HG03039 (cell line): ENCODE data around the gene LCA5L.
"Not testable (repeated sequence)": the region's sequence is repeated elsewhere in the genome, so short reads cannot be mapped to it uniquely, and the experiment has no call there.

ENCODE experiments used
- ATAC-seq: cut with Tn5 transposase; IDR thresholded peaks from one replicate; pipeline ENCODE4 v1.9.1; 2021; ENCODE audit warnings: mild to moderate bottlenecking, moderate library complexity; ENCODE audit not compliant: unreplicated experiment

Gene LCA5L

DNA sequence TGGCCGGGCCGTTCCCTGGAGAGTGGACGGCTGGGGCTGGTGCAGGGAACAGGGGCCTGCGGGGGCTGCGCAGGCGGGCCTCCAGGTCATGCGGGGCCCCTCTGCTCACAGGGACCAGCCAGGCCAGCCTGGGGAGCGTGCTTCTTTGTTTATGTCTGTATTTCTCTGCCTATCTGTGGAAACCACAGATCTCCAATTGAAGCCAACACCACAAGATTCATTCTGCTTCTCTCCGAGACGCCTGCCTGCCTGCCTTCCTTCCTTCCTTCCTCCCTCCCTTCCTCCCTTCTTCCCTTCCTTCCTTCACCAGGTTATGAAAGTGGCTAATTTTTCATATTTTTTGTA is 56.8 kb downstream of the LCA5L start:
- ATAC-seq: no peak

GRCh38 chr21:39388038-39388810 is 57.4 kb downstream of the LCA5L start:
- ATAC-seq: peak; percentile 67

DNA sequence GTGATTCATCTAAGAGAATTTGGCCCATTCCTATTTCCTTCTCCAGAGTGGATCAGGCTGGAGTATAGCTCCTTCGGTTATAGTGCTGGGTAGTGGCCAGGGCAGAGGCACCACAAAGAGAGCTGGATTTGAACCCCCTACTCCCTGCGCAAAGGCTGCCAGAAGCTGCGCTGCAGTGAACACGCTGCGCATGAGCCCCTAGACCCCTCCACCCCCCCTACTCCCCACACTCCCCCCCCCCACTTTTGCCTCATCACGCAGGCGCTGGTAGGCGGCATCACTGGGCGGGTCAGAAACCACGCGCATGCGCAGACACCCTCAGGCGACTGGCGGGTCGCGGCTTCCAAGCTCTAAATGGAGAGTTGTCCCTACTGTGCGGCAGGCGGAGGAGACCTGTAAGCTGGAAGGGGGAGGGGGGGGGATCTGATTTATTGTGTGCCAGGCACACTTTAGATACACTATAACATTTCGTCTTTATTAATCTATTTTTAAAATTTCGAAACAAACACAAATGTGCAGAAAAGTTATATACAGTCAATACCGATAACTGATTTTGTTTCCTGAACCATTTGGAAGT is 58.0 kb downstream of the LCA5L start:
- peak; percentile 35 for ATAC-seq

GRCh38 chr21:39386899-39387298 is 58.7 kb downstream of the LCA5L start:
- ATAC-seq: no peak

- ATAC-seq: no peak
Observed at GRCh38 chr21:39386194-39386593, 59.4 kb downstream of the LCA5L start.

DNA sequence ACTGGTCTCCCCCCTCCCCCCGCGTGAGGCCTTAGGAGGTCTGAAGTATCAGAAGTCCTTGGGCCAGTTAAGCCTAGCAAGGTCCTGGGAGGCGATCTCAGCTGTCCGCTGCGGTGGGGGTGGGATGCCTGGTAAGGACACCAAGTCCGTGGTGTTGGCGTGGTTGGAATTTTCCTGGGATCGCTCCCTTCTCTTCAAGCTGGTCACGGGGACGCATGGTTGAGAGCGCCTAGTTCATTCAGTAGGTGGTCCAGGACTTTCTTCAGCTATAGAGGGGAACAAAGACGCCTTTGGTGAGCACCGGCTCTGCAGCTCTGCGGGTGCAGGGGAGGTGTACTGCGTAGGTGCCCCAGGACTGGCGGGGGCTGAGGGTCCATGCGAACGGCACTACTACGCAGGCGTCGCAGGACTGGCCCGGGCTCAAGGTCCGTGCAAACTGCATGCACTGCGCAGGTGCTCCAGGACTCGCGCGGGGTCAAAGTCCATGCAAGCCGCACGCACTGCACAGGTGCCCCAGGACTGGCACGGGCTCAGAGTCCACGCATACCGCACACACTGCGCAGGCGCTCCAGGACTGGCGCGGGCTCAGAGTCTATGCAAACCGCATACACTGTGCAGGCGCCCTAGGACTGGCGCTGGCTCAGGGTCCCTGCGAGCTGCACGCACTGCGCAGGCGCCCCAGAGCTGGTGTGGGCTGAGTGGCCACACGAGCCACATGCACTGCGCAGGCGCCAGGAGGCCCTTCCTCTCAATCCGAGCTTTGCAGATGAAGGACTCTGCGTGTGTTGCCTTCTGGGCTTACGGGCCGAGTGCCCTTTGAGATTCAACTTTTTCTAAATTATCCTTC is 60.1 kb downstream of the LCA5L start:
- no peak for ATAC-seq

DNA sequence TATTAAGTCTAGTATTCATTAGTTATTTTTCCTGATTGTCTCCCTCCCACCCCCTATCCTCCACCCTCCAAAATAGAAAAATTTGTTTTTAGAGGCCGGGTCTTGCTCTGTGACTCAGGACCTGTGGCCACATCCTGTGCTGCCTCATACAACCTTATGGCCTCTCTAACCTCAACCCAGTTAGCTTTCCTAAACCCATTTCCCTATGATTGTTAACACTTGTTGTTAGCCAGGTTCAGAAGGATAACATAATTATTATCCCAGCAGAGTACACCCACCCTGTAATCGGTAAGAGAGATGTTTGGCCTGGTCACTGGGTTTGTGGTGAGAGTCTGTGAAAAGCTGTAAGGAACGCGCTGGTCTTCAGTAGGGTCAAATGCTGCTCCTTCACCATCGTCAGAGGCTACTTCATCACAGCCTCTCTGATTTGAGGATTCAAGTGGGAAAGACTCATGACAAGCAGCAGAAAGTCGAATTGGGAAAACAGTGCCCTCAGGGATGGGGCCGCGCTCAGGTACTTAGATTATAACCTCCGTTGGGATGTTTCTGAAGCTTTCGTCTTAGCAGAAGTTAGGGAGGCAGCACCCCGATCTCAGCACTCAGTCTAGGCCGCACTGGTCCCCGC is 60.8 kb downstream of the LCA5L start:
- ATAC-seq: no peak

GRCh38 chr21:39382096-39382495 is 63.5 kb downstream of the LCA5L start:
- ATAC-seq: not testable (repeated sequence)

- ATAC-seq: no peak
Observed at GRCh38 chr21:39381009-39381408, 64.6 kb downstream of the LCA5L start.

- ATAC-seq: peak; percentile 93
Observed at GRCh38 chr21:39379986-39380891, 65.3 kb downstream of the LCA5L start.

GRCh38 chr21:39377444-39378050 is 68.0 kb downstream of the LCA5L start:
- ATAC-seq: no peak

- no peak for ATAC-seq
Observed at GRCh38 chr21:39375446-39375845, 70.1 kb downstream of the LCA5L start.

GRCh38 chr21:39374046-39374445 is 71.5 kb downstream of the LCA5L start:
- no peak for ATAC-seq

DNA sequence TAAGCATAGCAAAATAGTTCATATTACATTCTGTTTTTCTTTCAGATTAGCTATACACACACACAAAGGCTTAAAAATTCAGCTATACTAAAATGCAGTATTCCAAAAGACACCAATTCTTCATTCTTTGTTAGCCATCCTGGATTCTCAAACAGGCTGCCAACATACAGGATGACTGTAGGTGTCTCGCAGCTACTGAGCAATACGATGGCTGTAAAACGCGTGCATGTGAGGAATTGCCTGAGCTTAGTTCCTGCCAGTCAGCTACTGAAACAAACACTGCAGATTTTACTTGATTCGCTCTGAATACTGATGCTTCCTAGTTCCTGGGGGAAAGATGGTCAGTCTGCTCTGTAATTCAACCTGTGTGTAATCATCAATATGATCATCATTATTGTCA is 71.9 kb downstream of the LCA5L start:
- no peak for ATAC-seq

DNA sequence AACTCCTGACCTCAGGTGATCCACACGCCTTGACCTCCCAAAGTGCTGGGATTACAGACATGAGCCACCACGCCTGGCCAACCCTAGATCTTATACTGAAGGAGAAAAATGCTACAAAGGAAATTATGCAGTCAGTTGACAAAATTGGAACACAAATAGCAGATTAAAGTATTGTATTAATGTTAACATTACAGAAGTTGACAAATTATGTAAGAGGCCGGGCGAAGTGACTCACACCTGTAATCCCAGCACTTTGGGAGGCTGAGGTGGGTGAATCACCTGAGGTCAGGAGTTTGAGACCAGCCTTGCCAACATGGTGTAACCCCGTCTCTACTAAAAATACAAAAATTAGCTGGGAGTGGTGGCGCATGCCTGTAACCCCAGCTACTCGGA is 75.7 kb downstream of the LCA5L start:
- ATAC-seq: not testable (repeated sequence)

- ATAC-seq: no peak
Observed at GRCh38 chr21:39367783-39368182, 77.8 kb downstream of the LCA5L start.

GRCh38 chr21:39366563-39366962 is 79.0 kb downstream of the LCA5L start:
- ATAC-seq: no peak

- ATAC-seq: no peak
Observed at GRCh38 chr21:39364949-39365348, 80.6 kb downstream of the LCA5L start.

DNA sequence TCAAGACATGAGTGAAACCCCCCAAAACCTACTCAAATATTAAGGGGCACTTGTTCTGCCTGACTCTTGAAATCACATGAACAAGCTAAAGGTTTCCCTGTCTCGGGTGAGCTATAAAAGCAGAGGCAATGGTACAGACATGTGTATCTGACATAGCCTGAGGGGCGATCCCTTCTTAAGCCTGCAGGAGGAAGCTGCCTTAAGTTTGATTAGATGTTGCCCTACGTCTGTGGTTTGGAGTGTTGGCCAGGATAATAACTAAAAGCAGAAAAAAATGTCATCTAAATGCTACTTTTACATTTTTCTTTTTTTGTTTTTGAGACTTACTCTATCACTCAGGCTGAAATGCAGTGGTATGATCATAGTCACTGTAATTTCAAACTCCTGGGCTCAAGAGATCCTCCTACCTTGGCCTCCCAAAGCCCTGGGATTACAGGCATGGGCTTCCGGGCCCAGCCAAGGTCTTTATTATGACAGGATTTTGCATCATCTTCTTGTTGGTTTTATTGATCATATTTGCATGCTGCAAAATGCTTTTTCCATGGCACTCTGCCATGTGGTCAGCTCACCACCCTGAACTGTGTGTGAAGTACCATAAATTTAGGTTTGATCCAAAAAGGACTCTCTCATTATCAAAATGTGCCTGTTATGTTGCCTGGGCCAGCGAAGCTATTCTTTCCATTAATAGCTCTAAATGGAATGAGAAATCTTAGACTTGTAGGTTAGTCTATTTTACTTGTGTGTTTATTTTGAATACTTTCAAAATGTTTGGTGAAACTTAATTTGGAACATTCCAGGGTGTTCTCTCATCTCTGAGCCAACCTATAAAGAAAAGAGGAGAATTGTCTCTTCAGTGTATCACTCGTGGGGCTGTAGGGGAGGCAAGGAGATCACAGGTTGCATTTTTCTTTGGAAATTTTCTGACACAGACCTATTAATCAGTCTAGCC is 81.7 kb downstream of the LCA5L start:
- ATAC-seq: no peak
